ENCODE results near the gene TEF.

Gene TEF

GRCh38 chr22:41381329-41382097 is at the start of gene TEF:
Gene TEF (plus strand): TSS chr22:41381942. CDS start chr22:41382045, 103 bp downstream.
- no peak for TF ChIP-seq CTCF (IDR thresholded peaks at IDR 0.05; ENCODE audit: low read depth, low read length, missing control alignments)
- no peaks in the 10 kb centered on the region for H3K27me3 ChIP-seq (replicated peaks)
- peak; percentile 99 for DNase-seq
- H3K27ac ChIP-seq = peak within 1 kb of the TSS; percentile 72
- H3K36me3 ChIP-seq (replicated peaks) = no peaks in the 10 kb centered on the region
- in situ Hi-C loops (cut with HindIII; ENCODE audit: low pct_ligation_motif_present, low sequenced_read_pairs) = no loop called here
- peak within 1 kb of the TSS; percentile 62 for H3K4me3 ChIP-seq (ENCODE audit: low read depth, low read length)

GRCh38 chr22:41332217-41332939 is 49.4 kb upstream of the TEF start:
- in situ Hi-C loops (cut with HindIII; ENCODE audit: low pct_ligation_motif_present, low sequenced_read_pairs) = no loop called here
- H3K27me3 ChIP-seq (replicated peaks) = no peaks in the 10 kb centered on the region
- H3K36me3 ChIP-seq (replicated peaks) = peaks cover 48% of the 10 kb centered on the region
- no peak for DNase-seq
- no peak overlapping the region for H3K4me3 ChIP-seq (ENCODE audit: low read depth, low read length)
- TF ChIP-seq CTCF (IDR thresholded peaks at IDR 0.05; ENCODE audit: low read depth, low read length, missing control alignments) = no peak
- no peak overlapping the region for H3K27ac ChIP-seq

- TF ChIP-seq CTCF (IDR thresholded peaks at IDR 0.05; ENCODE audit: low read depth, low read length, missing control alignments) = no peak
- DNase-seq = no peak
- Histone ChIP-seq H3K27ac (no peak overlapping the region), H3K4me3 (ENCODE audit: low read depth, low read length) (no peak overlapping the region), H3K27me3 (replicated peaks) (no peaks in the 10 kb centered on the region), H3K36me3 (replicated peaks) (peaks cover 35% of the 10 kb centered on the region)
- in situ Hi-C loops (cut with HindIII; ENCODE audit: low pct_ligation_motif_present, low sequenced_read_pairs) = no loop called here
Observed at GRCh38 chr22:41333806-41334205, 47.9 kb upstream of the TEF start.

- peaks cover 35% of the 10 kb centered on the region for H3K36me3 ChIP-seq (replicated peaks)
Observed at GRCh38 chr22:41334215-41334614, 47.5 kb upstream of the TEF start.

GRCh38 chr22:41334951-41335635 is 46.6 kb upstream of the TEF start:
- peaks cover 31% of the 10 kb centered on the region for H3K36me3 ChIP-seq (replicated peaks)
- in situ Hi-C loops (cut with HindIII; ENCODE audit: low pct_ligation_motif_present, low sequenced_read_pairs) = no loop called here

More at GRCh38 chr22:41334215-41334614, 47.5 kb upstream of the TEF start:
- no peak for DNase-seq
- H3K27me3 ChIP-seq (replicated peaks) = no peaks in the 10 kb centered on the region
- no peak overlapping the region for H3K27ac ChIP-seq
- H3K4me3 ChIP-seq (ENCODE audit: low read depth, low read length) = no peak overlapping the region
- TF ChIP-seq CTCF (IDR thresholded peaks at IDR 0.05; ENCODE audit: low read depth, low read length, missing control alignments) = no peak
- in situ Hi-C loops (cut with HindIII; ENCODE audit: low pct_ligation_motif_present, low sequenced_read_pairs) = no loop called here

More at GRCh38 chr22:41334951-41335635, 46.6 kb upstream of the TEF start:
- DNase-seq = no peak
- no peak overlapping the region for H3K27ac ChIP-seq
- no peak overlapping the region for H3K4me3 ChIP-seq (ENCODE audit: low read depth, low read length)
- no peaks in the 10 kb centered on the region for H3K27me3 ChIP-seq (replicated peaks)
- no peak for TF ChIP-seq CTCF (IDR thresholded peaks at IDR 0.05; ENCODE audit: low read depth, low read length, missing control alignments)
